NOMO-1 treated with dmso at 0.1 percent for 144 hours (cell line): ENCODE data around the gene PRR14.
"Not testable (repeated sequence)": the region's sequence is repeated elsewhere in the genome, so short reads cannot be mapped to it uniquely, and the experiment has no call there.

Experiments
- DNase-seq: peaks from one replicate; lab custom pipeline; 2025; ENCODE audit not compliant: unreplicated experiment; lab: John Stamatoyannopoulos, UW

Gene PRR14

DNA sequence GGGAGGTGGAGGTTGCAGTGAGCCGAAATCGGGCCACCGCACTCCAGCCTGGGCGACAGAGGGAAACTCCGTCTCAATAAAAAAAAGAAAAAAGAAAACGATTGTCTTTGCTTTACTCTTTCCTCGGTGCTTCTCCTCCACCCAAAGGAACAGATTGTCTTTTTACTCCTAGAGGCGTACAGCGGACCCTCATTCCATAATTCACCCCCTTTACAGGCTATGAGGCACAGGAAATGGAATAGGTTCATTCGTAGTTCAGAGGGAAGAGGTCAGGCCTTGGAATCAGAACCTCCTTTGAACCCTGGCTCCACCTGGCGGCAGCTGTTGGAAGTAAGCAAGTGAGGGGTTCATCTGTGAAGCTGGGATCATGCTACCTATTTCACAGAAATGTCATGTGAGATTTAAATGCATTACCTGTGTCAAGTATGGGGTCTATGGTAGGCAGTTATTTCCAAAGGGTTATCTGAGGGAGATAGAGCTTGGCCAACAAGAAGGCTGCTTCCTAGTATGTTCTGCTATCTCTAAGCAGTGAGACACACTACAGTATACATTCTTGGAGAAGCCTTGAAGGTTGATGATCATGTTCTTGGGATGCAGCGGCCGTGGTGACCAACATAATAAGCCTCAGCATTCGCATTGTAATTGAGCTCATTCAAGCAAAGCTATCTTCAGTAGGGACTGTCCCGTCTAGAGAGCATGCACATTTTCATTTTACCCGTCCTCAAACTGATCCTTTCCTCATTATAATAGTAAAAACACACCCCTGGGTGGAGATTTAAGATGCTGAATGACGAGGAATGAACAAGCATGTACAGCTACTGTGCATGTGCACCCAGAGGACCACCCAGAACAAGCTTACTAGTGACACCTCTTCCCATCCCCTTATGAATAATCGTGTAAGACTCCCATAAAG is 21.9 kb upstream of the PRR14 start:
- peak; percentile 57 for DNase-seq

DNA sequence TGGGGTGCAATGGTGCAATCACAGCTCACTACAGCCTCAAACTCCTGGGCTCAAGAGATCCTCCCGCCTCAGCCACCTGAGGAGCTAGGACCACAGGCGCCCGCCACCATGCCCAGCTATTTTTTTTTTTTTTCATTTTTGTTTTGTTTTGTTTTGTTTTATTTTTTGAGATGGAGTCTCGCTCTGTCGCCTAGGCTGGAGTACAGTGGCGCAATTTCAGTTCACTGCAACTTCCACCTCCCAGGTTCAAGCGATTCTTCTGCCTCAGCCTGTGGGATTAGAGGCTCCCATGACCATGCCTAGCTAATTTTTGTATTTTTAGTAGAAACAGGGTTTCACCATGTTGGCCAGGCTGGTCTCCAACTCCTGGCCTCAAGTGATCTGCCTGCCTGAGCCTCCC is 18.3 kb upstream of the PRR14 start:
- not testable (repeated sequence) for DNase-seq

- DNase-seq, result no peak
Measured at GRCh38 chr16:30633526-30633925, 17.2 kb upstream of the PRR14 start.

GRCh38 chr16:30636599-30636998 is 14.2 kb upstream of the PRR14 start:
- no peak for DNase-seq

GRCh38 chr16:30637139-30637538 is 13.6 kb upstream of the PRR14 start:
- not testable (repeated sequence) for DNase-seq

DNA sequence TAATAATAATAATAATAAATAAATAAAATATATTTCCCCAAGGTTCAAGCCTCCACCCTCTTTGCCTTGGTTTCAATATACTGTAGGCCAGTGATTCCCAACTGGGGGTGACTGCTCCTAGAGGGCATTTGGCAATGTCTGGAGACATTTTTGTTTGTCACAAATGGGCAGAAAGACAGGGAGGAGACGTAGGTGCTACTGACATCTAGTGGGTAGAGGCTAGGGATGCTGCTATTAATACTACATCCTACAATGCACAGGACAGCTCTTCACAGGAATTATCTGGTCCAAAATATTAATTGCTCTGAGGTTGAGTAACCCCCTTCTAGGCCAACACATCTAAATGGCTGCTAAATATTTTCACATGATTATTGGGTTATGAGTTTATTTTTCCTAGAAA is 12.8 kb upstream of the PRR14 start:
- DNase-seq, result no peak

GRCh38 chr16:30641378-30641982 is 9.3 kb upstream of the PRR14 start:
- no peak for DNase-seq

DNA sequence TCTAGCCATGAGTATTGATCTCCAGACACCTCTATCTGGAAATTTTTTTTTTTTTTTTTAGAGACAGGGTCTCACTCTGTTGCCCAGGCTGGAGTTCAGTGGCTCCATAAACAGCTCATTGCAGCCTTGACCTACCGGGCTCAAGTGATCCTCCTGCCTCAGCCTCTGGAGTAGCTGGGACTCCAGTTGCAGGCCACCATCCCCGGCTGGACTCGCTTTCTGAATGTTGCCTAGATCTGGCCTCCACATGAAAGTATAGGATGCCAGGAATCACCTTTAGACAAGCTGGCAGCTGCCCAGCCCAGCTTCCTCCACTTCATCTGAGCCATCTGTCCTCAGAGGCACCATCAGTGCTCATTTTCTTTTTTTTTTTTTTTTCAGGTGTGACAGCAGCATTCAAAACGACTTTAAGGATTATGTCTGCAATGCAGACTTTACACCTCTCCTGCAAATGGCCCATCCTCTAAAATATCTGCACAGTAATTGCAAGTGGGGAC is 6.4 kb upstream of the PRR14 start:
- no peak for DNase-seq

GRCh38 chr16:30645727-30646126 is 5.0 kb upstream of the PRR14 start:
- DNase-seq, result no peak

DNA sequence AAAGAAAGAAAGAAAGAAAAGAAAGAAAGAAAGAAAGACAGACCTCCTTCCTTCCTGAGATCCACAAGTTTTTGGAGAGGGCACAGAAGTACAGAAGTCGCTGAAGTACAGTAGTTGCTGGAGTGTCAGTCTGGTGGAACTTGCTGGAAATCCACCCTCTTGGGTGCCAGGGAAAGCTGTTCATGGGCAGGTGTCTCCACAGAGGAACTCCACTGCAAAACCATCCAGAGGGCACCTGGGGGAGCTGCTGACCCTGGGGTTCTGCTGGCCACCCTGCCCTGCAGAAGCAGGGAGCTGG is 3.5 kb upstream of the PRR14 start:
- no peak for DNase-seq

GRCh38 chr16:30649725-30650368 is 913 bp upstream of the PRR14 start:
- peak; percentile 30 for DNase-seq

DNA sequence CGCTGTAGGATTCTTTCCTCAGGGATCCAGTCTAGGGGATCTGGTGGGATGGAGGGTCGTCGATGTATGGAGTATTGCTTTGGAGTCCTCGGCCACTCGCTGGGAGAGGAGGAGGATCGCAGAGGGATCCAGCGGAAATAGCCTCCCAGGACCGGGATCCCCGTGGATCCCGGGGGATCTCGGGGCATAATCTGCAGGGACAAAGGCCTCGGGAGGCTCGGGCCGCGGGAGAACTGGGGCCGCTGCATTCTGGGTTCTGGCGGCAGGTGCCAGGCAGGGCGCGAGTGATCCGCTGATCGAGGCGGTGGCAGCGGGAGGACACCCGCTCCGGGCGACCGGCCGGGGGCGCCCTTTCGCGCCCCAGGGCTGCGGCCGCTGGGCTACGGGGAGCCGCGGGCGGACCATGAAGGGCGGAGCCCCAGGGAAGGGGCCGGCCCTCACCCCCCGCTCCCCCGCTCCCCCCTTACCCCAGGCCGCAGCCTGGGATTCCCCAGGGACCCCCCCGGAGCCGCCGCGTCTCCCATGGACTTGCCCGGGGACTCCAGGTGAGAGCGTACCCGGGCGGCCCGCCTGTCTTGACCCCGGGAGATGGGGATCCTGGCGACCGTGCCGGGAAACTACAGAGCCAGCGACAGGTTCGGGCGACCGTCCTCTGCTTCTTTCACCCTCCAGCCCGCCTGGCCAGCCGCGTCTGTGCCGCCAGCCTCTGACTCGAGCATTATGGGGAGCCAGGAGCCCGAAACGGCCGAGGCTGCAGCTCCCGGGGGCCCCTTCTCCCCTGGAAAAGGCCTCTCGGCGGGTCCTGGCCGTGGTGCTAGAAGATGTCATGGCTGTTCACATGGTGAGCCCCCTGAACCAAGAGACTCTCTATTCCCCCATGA is 604 bp downstream of the PRR14 start:
- peak; percentile 62 for DNase-seq

DNA sequence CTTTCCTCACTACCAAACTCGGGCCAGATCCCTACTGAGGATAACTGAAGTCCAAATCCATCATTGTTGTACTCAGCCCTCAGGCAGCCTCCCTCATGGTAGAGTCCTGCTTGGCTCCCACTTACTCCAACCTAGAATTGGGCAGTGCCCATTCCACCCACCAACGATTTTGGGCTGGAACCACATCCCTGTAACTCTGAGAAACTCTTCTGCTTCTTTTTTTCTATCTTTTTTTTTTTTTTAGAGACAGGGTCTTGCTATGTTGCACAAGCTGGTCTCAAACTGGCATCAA is 1.2 kb downstream of the PRR14 start:
- DNase-seq, result no peak

- no peak for DNase-seq
Measured at GRCh38 chr16:30652718-30653117, 2.0 kb downstream of the PRR14 start.

DNA sequence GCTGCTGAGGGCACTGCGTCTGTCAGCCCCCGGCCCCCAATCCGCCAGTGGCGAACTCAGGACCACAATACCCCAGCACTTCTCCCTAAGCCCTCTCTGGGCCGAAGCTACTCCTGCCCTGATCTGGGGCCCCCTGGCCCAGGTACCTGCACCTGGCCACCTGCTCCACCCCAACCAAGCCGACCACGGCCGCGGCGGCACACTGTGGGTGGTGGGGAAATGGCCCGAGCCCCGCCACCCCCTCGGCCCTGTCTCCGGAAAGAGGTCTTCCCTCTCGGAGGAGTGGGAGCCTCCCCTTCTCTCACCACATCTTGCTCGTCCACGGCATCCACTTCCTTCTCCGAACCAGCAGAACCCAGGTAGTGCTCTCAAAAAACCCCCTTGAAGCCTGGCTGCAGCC is 4.1 kb downstream of the PRR14 start:
- DNase-seq, result no peak

DNA sequence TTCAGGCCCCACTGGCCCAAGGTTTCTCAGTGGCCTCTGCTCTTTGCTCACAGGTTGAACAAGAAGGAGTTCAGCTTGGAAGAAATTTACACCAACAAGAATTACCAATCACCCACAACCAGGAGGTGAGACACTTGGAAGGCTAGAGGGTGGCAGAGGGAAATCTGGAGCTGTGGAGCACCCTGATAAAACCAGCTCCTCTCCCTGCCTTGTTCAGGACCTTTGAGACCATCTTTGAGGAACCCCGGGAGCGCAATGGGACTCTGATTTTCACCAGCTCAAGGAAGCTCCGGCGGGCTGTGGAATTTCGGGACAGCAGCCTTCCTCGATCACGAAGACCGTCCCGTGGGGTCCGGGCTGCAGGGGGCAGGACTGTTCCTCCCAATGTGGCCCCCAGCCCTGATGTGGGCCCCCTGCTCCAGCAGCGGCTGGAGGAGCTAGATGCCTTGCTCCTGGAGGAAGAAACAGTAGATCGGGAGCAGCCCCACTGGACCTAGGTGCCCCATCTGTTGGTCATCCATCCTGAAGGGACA is 5.1 kb downstream of the PRR14 start:
- no peak for DNase-seq

DNA sequence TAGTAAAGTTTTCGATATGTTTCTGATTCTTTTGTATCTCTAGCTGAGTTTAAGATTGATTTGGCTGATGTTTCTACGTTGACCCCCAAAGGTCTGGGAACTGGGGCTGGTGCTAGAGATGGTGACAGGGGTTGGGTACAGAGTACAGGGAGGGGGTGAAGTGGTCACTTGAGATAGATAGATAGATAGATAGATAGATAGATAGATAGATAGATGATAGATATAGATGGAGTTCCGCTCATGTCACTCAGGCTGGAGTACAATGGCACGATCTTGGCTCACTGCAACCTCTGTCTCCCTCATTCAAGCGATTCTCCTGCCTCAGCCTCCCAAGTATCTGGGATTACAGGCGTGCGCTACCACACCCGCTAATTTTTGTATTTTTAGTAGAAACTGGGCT is 5.6 kb downstream of the PRR14 start:
- DNase-seq, result no peak

DNA sequence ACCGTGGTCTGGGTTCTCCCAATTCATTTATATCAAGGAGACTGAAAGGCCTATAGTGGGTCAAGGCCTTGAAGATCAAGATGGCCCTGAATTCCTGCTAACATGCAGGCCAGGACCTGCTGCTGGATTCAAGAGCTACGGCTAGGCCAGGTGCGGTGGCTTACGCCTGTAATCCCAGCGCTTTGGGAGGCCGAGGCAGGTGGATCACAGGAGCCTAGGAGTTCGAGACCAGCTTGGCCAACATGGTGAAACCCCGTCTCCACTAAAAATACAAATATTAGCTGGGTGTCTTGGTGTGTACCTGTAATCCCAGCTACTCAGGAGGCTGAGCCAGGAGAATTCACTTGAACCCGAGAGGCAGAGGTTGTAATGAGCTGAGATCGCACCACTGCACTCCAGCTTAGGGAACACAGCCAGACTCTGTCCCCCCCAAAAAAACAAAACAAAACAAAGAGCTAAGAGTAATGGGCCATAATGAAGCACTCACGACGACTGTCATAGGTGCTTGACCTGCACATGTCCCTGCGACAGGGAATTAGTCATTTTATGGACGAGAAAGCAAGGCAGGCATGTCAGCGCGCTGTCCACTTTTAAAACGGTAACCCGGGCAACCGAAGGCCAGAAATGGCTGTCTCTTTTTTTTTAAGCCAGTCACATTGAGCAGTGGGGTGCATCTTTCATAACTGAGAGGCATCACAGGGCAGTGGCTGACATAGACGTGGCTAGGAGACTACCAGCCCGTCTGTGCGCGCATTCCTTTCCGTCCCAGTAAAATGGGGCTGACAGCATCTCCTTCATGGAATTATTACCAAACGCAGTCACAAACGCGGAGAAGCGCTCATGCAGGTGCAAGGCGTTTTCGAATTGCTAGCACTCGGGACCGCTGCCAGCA is 6.5 kb downstream of the PRR14 start:
- DNase-seq, result no peak

GRCh38 chr16:30657866-30658730 is 7.3 kb downstream of the PRR14 start, which contains the start of gene FBRS:
Gene FBRS (plus strand): TSS chr16:30658431. CDS start chr16:30659519, 1,088 bp downstream.
- DNase-seq, result peak; percentile 99
